Activated T-cell treated with anti-CD3 and anti-CD28 coated beads for 1 hour (primary cell): ENCODE results near the gene NSMCE4A.
"Not testable (repeated sequence)": the region's sequence is repeated elsewhere in the genome, so short reads cannot be mapped to it uniquely, and the experiment has no call there.

Experiments used
- DNase-seq: peaks from one replicate; pipeline ENCODE4 v3.0.0-alpha.2; 2020; ENCODE audit warnings: low read depth

NSMCE4A gene

GRCh38 chr10:121988361-121989324 lies 13.6 kb upstream of the NSMCE4A start, which contains the start of gene TACC2:
TACC2 (plus strand) TSS chr10:121989163; CDS start chr10:122021982, 32,819 bp downstream.
- no peak for DNase-seq

DNA sequence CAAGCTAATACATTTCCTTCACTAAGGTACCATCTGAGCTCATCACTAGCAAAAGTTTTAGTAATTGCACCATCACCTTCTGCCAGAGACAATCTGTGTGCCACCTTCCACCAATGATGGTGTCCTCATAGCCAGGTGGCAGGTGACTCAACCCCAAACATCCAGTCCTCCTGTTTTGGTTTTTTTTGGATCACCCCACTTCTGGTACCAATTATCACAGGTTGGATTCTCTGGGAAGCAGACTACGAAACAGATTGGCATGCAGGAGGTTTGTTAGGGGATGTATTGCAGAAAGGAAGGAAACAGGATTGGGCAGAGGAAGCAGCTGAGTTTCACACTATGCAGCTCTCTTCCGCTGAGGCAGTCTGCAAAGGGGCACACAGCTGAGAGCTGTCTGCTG lies 9.4 kb upstream of the NSMCE4A start:
- DNase-seq, result no peak

- DNase-seq, result no peak
Observed at GRCh38 chr10:121983852-121984251, 8.8 kb upstream of the NSMCE4A start.

GRCh38 chr10:121981346-121981745 lies 6.3 kb upstream of the NSMCE4A start:
- no peak for DNase-seq

- DNase-seq, result no peak
Observed at GRCh38 chr10:121978511-121978910, 3.5 kb upstream of the NSMCE4A start.

GRCh38 chr10:121976607-121977006 lies 1.6 kb upstream of the NSMCE4A start:
- no peak for DNase-seq

DNA sequence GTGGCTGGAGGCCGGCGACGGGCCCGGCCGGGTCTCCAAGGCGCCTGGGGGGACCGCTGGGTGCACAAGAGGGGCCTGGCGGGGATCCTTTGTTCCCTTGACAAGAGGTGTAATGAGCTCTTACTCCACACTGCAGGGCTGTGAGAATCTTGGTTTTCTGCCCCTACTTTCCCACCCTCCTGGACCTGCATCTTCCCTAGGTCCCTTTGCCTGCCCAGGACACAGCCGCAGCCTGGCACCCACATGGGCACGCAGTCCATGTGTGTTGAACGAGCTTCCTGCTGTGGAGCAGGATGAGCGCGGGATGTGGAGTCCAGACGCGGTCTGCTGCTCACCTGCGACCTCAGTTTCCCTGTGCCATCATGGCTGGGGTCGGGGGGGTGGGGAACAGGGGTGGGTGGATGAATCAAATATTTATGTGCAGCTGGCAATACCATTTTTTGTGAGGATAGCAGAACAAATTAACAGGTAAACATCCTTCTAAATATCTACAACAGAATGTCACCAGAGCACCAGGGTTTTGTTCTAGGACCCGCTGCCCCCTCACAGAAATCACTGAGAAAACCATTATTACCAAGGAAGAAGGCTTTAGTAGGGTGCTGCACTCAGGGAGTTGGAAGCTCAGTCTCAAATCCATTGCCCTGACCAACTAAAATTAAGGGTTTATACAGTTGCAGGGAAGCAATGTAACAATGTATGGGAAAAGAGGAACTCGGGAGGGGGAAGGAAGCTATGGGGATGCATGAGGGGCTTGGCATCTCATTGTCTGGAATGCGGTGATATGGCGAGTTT lies 474 bp upstream of the NSMCE4A start:
- no peak for DNase-seq

DNA sequence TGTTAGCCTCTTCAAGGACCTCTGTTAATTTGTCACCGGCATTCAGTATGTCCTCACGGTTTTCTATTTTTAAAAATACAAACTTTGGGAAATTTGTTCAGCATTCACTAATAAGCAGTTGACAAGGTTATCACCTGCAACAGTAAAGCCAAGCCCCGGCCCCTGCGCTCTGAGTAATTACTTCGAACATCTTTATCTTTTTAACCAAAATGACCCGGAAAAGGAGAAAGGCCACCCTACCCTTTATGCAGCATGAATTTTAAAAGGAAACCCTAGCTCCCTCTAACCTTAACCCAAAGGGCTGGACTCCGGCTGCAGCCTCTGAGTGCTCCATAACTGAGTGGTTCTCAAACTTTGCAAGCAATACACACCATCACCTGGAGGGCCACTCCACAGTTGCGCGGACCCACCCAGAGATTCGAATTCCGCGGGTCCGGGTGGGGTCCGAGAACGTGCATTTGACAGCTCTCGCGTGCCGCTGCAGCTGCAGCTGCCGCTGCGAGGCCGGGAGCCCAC lies 940 bp downstream of the NSMCE4A start:
- DNase-seq, result no peak

- DNase-seq, result not testable (repeated sequence)
Observed at GRCh38 chr10:121969086-121969485, 5.9 kb downstream of the NSMCE4A start.

DNA sequence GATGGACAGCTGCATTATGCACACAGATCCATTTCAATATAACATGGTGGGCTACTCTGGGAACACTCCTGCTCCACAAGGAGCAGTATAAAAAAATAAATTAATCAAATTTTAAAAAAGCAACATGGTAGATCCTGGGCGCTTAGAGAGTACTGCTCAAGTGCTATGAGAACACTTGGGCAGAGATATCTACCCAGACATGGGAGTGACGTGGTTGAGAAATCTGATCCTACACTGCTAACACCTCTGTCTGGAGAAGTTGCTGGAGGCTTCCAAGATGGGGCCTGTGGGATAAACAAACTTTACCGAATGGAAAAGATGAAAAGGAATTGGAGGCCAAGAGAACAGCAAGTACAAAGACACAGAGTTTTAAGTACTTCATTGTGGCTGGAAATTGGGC lies 9.0 kb downstream of the NSMCE4A start:
- no peak for DNase-seq

- no peak for DNase-seq
Observed at GRCh38 chr10:121961456-121961855, 13.6 kb downstream of the NSMCE4A start.

DNA sequence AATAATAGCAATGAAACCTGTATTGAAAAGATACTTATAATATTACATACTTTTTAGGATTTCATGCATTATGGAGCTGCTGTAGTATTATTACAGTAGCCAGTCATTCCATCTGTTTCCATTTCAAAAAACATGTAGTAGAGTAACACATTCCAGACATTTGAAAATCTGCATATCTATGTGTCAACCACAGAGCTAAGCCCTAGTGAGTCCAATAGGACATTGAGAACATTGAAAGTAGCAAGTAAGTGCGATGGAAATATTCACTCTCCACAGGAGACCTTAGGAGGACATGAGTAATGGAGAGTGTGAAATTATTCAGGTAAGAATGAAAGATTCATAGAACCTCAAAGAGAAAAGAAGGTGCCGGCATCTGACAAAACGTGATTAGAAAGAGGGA lies 15.3 kb downstream of the NSMCE4A start:
- no peak for DNase-seq

- no peak for DNase-seq
Observed at GRCh38 chr10:121956111-121957061, 18.6 kb downstream of the NSMCE4A start.

GRCh38 chr10:121952226-121952625 lies 22.8 kb downstream of the NSMCE4A start:
- DNase-seq, result no peak

DNA sequence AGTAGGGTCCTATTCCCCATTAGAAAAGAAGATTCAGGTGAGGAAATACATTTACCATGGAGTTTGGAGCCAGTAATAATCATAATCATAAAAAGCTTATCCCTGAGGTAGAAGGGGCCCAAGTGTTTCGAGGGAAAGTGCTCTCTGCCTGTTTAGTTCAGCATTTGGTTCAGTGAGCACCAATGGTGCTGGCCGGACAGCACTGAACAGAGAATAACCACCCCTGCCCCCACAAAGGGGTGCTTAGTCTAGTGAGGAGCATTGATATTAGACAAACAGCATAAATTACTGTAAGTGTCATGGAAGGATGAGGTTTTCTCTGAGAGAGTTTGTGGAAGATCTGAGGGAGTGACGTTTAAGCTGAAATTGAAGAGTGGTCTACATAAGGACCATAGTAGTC lies 25.6 kb downstream of the NSMCE4A start:
- DNase-seq, result no peak

- no peak for DNase-seq
Observed at GRCh38 chr10:121949049-121949448, 26.0 kb downstream of the NSMCE4A start.

DNA sequence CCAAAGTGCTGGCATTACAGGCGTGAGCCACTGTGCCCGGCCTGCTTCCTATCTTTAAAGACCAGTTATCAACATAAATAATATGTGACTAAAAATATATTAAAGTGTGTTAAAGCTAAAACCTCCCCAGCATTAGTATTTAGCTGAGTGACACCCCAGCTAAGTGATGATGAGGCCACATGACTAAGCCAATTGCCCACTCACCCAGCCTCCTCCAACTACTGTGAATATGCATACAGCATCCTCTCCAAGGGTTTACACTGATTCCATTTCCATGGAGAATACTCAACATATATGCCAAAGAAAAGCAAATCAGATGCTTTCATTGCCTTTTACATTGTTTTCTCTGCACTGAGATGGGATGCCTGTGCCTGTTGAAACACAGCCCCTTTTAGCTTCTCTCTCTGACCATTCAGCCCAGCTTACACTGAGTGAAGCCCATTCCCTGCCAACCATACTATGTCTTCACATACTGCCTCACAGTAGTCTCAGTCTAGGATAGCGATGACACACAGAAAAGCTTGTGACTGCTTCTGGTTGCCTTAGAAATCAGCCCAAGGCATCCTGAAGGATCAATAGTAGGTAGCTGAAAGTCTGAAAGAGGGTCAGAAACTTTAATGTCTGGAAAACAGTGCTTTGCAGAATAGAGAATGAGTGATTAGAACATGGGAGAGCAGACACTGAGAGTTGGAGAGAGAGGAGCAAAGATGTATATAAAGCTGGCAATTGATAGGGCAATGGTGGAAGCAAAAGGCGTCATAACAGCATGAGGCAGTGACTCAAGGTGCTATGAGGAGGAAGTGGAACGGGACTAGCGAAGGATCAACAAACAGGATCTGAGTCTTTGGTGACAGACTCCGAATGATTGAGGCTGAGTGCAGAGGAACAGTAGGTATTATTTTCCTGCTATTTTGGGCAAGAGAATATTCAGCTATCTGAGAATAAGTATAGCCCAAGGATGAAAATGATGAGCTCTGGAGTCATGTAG lies 27.4 kb downstream of the NSMCE4A start:
- DNase-seq, result no peak

GRCh38 chr10:121942749-121943416 lies 32.1 kb downstream of the NSMCE4A start:
- no peak for DNase-seq

DNA sequence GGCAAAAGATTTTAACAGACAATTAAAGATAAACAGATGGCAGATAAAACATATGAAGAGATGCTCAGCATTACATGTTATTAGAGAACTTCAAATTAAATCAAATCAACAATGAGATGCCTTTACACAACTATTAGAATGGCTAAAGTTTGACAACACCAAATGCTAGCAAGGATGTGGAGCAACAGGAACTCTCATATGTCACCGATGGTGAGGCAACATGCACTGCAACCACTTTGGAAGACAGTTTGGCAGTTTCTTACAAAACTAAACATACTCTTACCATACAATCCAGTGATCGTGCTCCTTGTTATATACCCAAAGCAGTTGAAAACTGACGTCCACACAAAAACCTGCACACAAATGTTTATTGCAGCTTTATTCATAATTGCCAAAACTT lies 33.5 kb downstream of the NSMCE4A start:
- DNase-seq, result no peak

DNA sequence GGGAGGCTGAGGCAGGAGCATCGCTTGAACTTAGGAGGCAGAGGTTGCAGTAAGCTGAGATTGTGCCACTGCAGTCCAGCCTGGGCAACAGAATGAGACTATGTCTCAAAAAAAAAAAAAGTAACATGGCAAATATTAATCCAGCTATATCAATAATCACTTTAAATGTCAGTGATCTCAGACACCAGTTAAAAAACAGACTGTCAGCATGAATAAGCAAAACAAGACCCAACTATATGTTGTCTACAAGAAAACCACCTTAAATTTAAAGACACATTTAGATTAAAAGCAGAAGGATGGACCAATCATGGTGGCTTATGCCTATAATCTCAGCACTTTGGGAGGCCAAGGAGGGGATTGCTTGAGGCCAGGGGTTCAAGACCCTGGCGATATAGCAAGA lies 38.7 kb downstream of the NSMCE4A start:
- DNase-seq, result no peak
